Testis (tissue), 2 donors: ENCODE measurements around the gene OPCML.

Source experiments
- POLR2A ChIP-seq: fragments of 450-650 bp; IDR thresholded peaks from one replicate; pipeline ENCODE4 v1.6.1; 2017; ENCODE audit warnings: antibody characterized with exemption, mild to moderate bottlenecking, moderate library complexity
- TF ChIP-seq, protein P1 (sequence below), 3 experiments: fragments of 450-650 bp in 2 of 3; fragments of 200-600 bp in 1 of 3; sonication (generic) in 1 of 3; IDR thresholded peaks; one replicate each; pipeline ENCODE4 v1.5.1; 2016 to 2019; ENCODE audit warnings: antibody characterized with exemption in 3 of 3, mild to moderate bottlenecking in 2 of 3, moderate library complexity in 1 of 3

DNA sequence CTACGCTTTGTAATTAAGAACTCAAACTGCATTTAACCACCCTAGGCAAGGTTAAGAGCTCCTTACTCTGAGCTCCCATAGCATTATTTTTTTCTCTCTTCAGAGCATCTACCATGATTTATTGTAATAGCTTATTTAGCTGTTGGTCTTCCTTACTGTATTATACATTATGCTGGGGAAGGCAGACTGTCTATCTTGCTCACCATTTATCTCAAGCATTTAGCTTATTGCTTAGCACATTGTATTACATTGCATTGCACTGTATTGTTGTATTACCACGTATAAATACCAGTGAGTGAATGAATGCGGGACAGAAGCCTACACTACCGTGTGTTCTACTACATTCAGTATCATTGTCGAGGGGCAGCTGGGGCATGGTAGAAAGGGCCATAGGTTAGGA, 324.3 kb downstream of the OPCML start:
- TF ChIP-seq, protein P1, sequence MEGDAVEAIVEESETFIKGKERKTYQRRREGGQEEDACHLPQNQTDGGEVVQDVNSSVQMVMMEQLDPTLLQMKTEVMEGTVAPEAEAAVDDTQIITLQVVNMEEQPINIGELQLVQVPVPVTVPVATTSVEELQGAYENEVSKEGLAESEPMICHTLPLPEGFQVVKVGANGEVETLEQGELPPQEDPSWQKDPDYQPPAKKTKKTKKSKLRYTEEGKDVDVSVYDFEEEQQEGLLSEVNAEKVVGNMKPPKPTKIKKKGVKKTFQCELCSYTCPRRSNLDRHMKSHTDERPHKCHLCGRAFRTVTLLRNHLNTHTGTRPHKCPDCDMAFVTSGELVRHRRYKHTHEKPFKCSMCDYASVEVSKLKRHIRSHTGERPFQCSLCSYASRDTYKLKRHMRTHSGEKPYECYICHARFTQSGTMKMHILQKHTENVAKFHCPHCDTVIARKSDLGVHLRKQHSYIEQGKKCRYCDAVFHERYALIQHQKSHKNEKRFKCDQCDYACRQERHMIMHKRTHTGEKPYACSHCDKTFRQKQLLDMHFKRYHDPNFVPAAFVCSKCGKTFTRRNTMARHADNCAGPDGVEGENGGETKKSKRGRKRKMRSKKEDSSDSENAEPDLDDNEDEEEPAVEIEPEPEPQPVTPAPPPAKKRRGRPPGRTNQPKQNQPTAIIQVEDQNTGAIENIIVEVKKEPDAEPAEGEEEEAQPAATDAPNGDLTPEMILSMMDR (IDR thresholded peaks at IDR 0.05): no peak
- no peak for TF ChIP-seq POLR2A
